ENCODE measurements around the gene AAMP.

GRCh38 chr2:218298314-218298875 is 28.5 kb upstream of the AAMP start:
- TF ChIP-seq, protein P1, sequence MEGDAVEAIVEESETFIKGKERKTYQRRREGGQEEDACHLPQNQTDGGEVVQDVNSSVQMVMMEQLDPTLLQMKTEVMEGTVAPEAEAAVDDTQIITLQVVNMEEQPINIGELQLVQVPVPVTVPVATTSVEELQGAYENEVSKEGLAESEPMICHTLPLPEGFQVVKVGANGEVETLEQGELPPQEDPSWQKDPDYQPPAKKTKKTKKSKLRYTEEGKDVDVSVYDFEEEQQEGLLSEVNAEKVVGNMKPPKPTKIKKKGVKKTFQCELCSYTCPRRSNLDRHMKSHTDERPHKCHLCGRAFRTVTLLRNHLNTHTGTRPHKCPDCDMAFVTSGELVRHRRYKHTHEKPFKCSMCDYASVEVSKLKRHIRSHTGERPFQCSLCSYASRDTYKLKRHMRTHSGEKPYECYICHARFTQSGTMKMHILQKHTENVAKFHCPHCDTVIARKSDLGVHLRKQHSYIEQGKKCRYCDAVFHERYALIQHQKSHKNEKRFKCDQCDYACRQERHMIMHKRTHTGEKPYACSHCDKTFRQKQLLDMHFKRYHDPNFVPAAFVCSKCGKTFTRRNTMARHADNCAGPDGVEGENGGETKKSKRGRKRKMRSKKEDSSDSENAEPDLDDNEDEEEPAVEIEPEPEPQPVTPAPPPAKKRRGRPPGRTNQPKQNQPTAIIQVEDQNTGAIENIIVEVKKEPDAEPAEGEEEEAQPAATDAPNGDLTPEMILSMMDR (IDR thresholded peaks at IDR 0.05): no peak
- no peak for TF ChIP-seq EP300 (IDR thresholded peaks at IDR 0.05)
- TF ChIP-seq POLR2A (IDR thresholded peaks at IDR 0.05): no peak
